GM23338 (cell line): Measurements from ENCODE around the gene NANS. TPM values are rescaled to one million over a fixed set of nuclear protein-coding genes. Genes with fewer than 3 reads are reported as not detected.

Source experiments
- polyA plus RNA-seq: library from polyadenylated mRNA; unstranded; fragments of >200 nt; fragmentation: Nextera tagmentation; extraction: Ambion mirVana; gene quantifications from 2 replicates; pipeline ENCODE4 v1.2.1, GENCODE V29; 2016
- small RNA-seq: library from RNA; depleted of rRNA; stranded (forward); fragments of <200 nt; gene quantifications from one replicate; pipeline ENCODE3, GENCODE V24; 2014; ENCODE audit warnings: low replicate concordance
- total RNA-seq: library from RNA; depleted of rRNA; stranded (reverse); fragments of >200 nt; shearing (Covaris generic); gene quantifications from 2 replicates; pipeline ENCODE4 v1.2.3, GENCODE V29; 2014; rRNA removed

Gene NANS
- total and polyA plus RNA-seq, 2 experiments from 2014 or later = 67.3 to 77.4 TPM

Small RNA genes lying within 50 kb of the gene (small RNA-seq; reads per million reads assigned to genes)
- not detected for gene RF00017
- not detected for gene RNU6-918P

Other genes starting within 250 kb of the NANS start
- 0.35 and 0.45 TPM in 2 replicates for gene FOXE1, start 203.5 kb upstream of the NANS start, total RNA-seq
- 0.12 TPM in 1 of 2 replicates, not detected in the other for gene FOXE1, start 203.5 kb upstream of the NANS start, polyA plus RNA-seq
- 6.4 and 9.7 TPM in 2 replicates for gene TRMO, start 134.2 kb upstream of the NANS start, total RNA-seq
- 4.7 and 5.0 TPM in 2 replicates for gene TRMO, start 134.2 kb upstream of the NANS start, polyA plus RNA-seq
- gene HEMGN, start 118.6 kb upstream of the NANS start, total RNA-seq = not detected in 2 replicates
- gene HEMGN, start 118.6 kb upstream of the NANS start, polyA plus RNA-seq = not detected in 2 replicates
- gene ANP32B, start 73.4 kb upstream of the NANS start, total RNA-seq = 13.1 and 21.0 TPM in 2 replicates
- 114 and 117 TPM in 2 replicates for gene ANP32B, start 73.4 kb upstream of the NANS start, polyA plus RNA-seq
- gene TRIM14, start 62.5 kb downstream of the NANS start, total RNA-seq = 17.4 and 25.3 TPM in 2 replicates
- 14.9 and 17.2 TPM in 2 replicates for gene TRIM14, start 62.5 kb downstream of the NANS start, polyA plus RNA-seq
- gene CORO2A, start 135.9 kb downstream of the NANS start, total RNA-seq = 26.9 and 27.6 TPM in 2 replicates
- gene CORO2A, start 135.9 kb downstream of the NANS start, polyA plus RNA-seq = 12.9 TPM in 2 replicates
- gene TBC1D2, start 198.9 kb downstream of the NANS start, total RNA-seq = 6.8 and 7.7 TPM in 2 replicates
- gene TBC1D2, start 198.9 kb downstream of the NANS start, polyA plus RNA-seq = 3.0 and 3.7 TPM in 2 replicates